Measurements from ENCODE around the gene MON1B. TPM values are rescaled to one million over a fixed set of nuclear protein-coding genes. Genes with fewer than 3 reads are reported as not detected.

Gene MON1B
- total and polyA plus RNA-seq, 10 of the 15 experiments (the other 5 are each of a cell fraction or from before 2014, with no cell fraction given), result 5.7 to 64.5 (median 21.7) TPM

- Histone ChIP-seq H3K9ac (ENCODE audit: control insufficient read depth, insufficient read depth, low read length) (no peak overlapping the region), H3K4me1 (ENCODE audit: control insufficient read depth, insufficient read depth, low read length) (no peaks in the 10 kb centered on the region), H3K4me2 (ENCODE audit: control insufficient read depth, insufficient read depth) (no peak overlapping the region), H4K20me1 (ENCODE audit: control insufficient read depth, insufficient read depth) (no peaks in the 10 kb centered on the region), H3K9me3 (replicated peaks; ENCODE audit: control insufficient read depth, insufficient read depth, low read length) (no peaks in the 10 kb centered on the region), H3K27me3 (replicated peaks in 1 of 2; ENCODE audit: control insufficient read depth in 2 of 2, insufficient read depth in 2 of 2, low read length in 1 of 2) (no peaks in the 10 kb centered on the region; a peak in 1 of 4 replicates), H3K27ac (ENCODE audit: control insufficient read depth, insufficient read depth) (no peak overlapping the region), H3K36me3 (ENCODE audit: control insufficient read depth in 2 of 2, insufficient read depth in 2 of 2, low read length in 1 of 2) (no peaks in the 10 kb centered on the region), H2AFZ (ENCODE audit: control insufficient read depth, low read depth, low read length) (no peak overlapping the region), H3K4me3 (no peak overlapping the region), H3K79me2 (ENCODE audit: control insufficient read depth, insufficient read depth, low read length) (no peaks in the 10 kb centered on the region)
- no peak for FAIRE-seq
- in situ Hi-C loops (cut with MboI), result no loop called here
- no peak for ATAC-seq
- WGBS (ENCODE audit: insufficient coverage, insufficient replicate concordance, low lambda C conversion rate, missing lambda C conversion rate), result 20% methylated on average over 6 of the region's 6 CpGs
- CTCF ChIA-PET, result no interaction called here
- no peak for DNase-seq (ENCODE audit: low read depth, low spot score)
- intact Hi-C loops (cut with micrococcal nuclease; ENCODE audit: unreplicated experiment), result no loop called here
- POLR2A ChIA-PET, result interaction anchor here (0.6 kb wide), 2 partner anchors 270 to 467 kb away, joined by 3 to 4 read pairs; no protein-coding TSS in a partner anchor
- RAD21 ChIA-PET (ENCODE audit: unreplicated experiment), result no interaction called here
- BruUV-seq (replicated peaks), result no TSS peak
- SMC1A ChIA-PET (ENCODE audit: uncharacterized antibody, unreplicated experiment), result no interaction called here
- TF ChIP-seq ESRRA (IDR thresholded peaks at IDR 0.05; ENCODE audit: low read length) (no peak), GATAD2B (conservative IDR thresholded peaks at IDR 0.05; ENCODE audit: low read depth) (no peak), CBX3 (IDR thresholded peaks at IDR 0.05; ENCODE audit: borderline replicate concordance, low read depth) (no peak), NFYA (IDR thresholded peaks at IDR 0.05; ENCODE audit: borderline replicate concordance, low read depth, low read length) (no peak), USF2 (IDR thresholded peaks at IDR 0.05; ENCODE audit: borderline replicate concordance, low read depth, low read length) (no peak)
Observed at GRCh38 chr16:77158293-77158692, 32.7 kb upstream of the MON1B start.

- no peak overlapping the region for H3K9ac ChIP-seq (ENCODE audit: control insufficient read depth, insufficient read depth, low read length)
- no peaks in the 10 kb centered on the region for H3K36me3 ChIP-seq (ENCODE audit: control insufficient read depth in 2 of 2, insufficient read depth in 2 of 2, low read length in 1 of 2)
- intact Hi-C loops (cut with micrococcal nuclease; ENCODE audit: unreplicated experiment), result loop anchor here (10.0 kb wide), 1 partner anchor 890 kb away; the partner anchor contains the start of gene CNTNAP4
- ChIA-PET CTCF (no interaction called here), SMC1A (ENCODE audit: uncharacterized antibody, unreplicated experiment) (no interaction called here), RAD21 (ENCODE audit: unreplicated experiment) (no interaction called here), POLR2A (no interaction called here)
- FAIRE-seq (no peak), ATAC-seq (no peak), DNase-seq (ENCODE audit: low read depth, low spot score) (no peak)
- H3K4me3 ChIP-seq, result no peak overlapping the region
- BruUV-seq (replicated peaks), result no TSS peak
- H3K27me3 ChIP-seq (replicated peaks in 1 of 2; ENCODE audit: control insufficient read depth in 2 of 2, insufficient read depth in 2 of 2, low read length in 1 of 2), result no peaks in the 10 kb centered on the region; a peak in 1 of 4 replicates
- H4K20me1 ChIP-seq (ENCODE audit: control insufficient read depth, insufficient read depth), result no peaks in the 10 kb centered on the region
- no peaks in the 10 kb centered on the region for H3K4me1 ChIP-seq (ENCODE audit: control insufficient read depth, insufficient read depth, low read length)
- no peak overlapping the region for H3K27ac ChIP-seq (ENCODE audit: control insufficient read depth, insufficient read depth)
- no peak overlapping the region for H2AFZ ChIP-seq (ENCODE audit: control insufficient read depth, low read depth, low read length)
- no peak overlapping the region for H3K4me2 ChIP-seq (ENCODE audit: control insufficient read depth, insufficient read depth)
- TF ChIP-seq MYC (IDR thresholded peaks at IDR 0.05; ENCODE audit: insufficient read depth, insufficient read length, insufficient replicate concordance, low read length, severe bottlenecking) (no peak), ATF3 (IDR thresholded peaks at IDR 0.05; ENCODE audit: borderline replicate concordance, extremely low read depth, low read depth, low read length) (no peak), MLLT1 (IDR thresholded peaks at IDR 0.05) (no peak), SPI1 (IDR thresholded peaks at IDR 0.05; ENCODE audit: borderline replicate concordance, insufficient read depth, low read depth, low read length) (no peak), CBFB (IDR thresholded peaks at IDR 0.05; ENCODE audit: low read depth) (no peak), POU2F2 (IDR thresholded peaks at IDR 0.05; ENCODE audit: borderline replicate concordance, low read depth, low read length) (no peak), IKZF1 (conservative IDR thresholded peaks at IDR 0.05) (no peak), CREM (IDR thresholded peaks at IDR 0.05; ENCODE audit: low read depth) (no peak), GATAD2B (conservative IDR thresholded peaks at IDR 0.05; ENCODE audit: low read depth) (no peak)
- TF ChIP-seq, protein P1, sequence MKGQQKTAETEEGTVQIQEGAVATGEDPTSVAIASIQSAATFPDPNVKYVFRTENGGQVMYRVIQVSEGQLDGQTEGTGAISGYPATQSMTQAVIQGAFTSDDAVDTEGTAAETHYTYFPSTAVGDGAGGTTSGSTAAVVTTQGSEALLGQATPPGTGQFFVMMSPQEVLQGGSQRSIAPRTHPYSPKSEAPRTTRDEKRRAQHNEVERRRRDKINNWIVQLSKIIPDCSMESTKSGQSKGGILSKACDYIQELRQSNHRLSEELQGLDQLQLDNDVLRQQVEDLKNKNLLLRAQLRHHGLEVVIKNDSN (IDR thresholded peaks at IDR 0.05; ENCODE audit: borderline replicate concordance, extremely low read length, insufficient read depth, low read depth, low read length), result no peak
- H3K79me2 ChIP-seq (ENCODE audit: control insufficient read depth, insufficient read depth, low read length), result no peaks in the 10 kb centered on the region
- in situ Hi-C loops (cut with MboI), result loop anchor here (10.0 kb wide), 1 partner anchor 500 kb away; no protein-coding TSS in a partner anchor
- no peaks in the 10 kb centered on the region for H3K9me3 ChIP-seq (replicated peaks; ENCODE audit: control insufficient read depth, insufficient read depth, low read length)
- WGBS (ENCODE audit: insufficient coverage, insufficient replicate concordance, low lambda C conversion rate, missing lambda C conversion rate), result 35% methylated on average over 2 of the region's 2 CpGs
Observed at GRCh38 chr16:77165006-77165405, 26.0 kb upstream of the MON1B start.

Measured in GM12878 (cell line).